ENCODE results near the gene CSF3R.

GRCh38 chr1:36467027-36467410 is 15.7 kb downstream of the CSF3R start:
- TF ChIP-seq POLR2A (IDR thresholded peaks at IDR 0.05; ENCODE audit: low read depth) (no peak), CTCF (IDR thresholded peaks at IDR 0.05) (no peak), EP300 (IDR thresholded peaks at IDR 0.05) (no peak), POLR2AphosphoS5 (IDR thresholded peaks at IDR 0.05) (no peak)
